ENCODE results near the gene UBE2S. TPM values are rescaled to one million over a fixed set of nuclear protein-coding genes. Genes with fewer than 3 reads are reported as not detected.
"Not testable (repeated sequence)": the region's sequence is repeated elsewhere in the genome, so short reads cannot be mapped to it uniquely, and the experiment has no call there.

The UBE2S gene
- 369 and 378 TPM in 2 replicates for total RNA-seq (2014; rRNA removed; shearing (Covaris generic))
- 269 and 270 TPM in 2 replicates for polyA plus RNA-seq (2014; cell fraction: nucleus; rRNA removed)

DNA sequence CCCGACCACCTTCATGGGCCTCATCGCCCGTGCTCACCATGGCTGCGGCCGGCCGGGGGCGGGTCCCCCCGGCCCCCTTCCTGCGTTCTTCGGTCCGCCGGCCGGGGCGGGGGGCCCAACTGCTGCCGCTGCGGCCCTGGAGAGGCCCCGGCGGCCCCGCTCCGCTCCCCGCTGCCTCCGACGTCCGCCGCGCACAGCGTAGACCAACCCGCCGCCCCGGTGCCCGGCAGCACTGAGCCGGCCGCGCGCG, at the start of gene UBE2S:
Gene UBE2S (minus strand): TSS at position 239 of the 250 bp plus-strand sequence. CDS start 199 bp downstream, at position 40.
- DNase-seq (ENCODE audit: extremely low read depth, low read depth): not testable (repeated sequence)

DNA sequence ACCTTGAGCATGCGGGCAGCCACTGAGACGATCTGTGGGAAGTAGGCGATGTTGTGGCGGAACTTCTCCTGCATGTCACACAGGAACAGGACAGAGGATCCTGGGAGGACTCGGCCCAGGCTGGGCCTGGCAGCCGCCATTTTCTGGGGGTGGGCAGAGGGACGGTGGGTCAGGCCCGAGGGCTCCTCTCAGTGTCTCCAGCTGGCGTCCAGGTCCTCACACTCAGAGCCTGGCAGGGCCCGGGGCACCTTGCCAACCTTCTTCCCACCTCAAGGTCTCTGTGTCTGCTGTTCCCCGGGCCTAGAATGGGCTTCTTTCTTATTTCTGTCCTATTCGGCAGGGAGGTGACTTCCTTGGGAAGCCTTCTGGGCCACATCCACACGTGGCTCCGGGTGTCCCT, 48.8 kb upstream of the UBE2S start:
- no peak for DNase-seq (ENCODE audit: extremely low read depth, low read depth)

GRCh38 chr19:55455576-55456235, 48.1 kb upstream of the UBE2S start:
- DNase-seq (ENCODE audit: extremely low read depth, low read depth): no peak

DNA sequence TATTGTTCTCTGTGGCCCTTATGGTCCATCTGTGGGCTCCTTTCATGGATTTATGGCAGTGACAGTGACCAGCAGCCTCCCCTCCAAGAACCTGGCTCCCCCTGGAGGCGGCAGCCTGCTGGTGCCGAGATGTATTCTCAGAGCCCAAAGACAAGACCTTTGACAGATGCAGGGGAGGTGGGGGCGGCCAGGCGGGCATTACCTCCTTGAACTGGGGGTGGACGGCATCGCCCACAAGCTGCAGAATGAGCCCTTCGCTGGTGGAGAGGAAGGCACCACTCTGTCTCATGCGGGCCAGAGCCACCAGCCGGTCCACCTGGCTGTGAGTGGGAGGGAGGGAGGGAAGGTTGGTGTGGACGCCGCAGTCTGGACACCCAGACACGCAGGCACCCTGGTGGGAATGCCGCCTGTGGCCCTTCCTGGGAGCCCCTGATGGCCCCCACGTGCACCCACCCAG, 47.2 kb upstream of the UBE2S start:
- DNase-seq (ENCODE audit: extremely low read depth, low read depth): peak; percentile 40

DNA sequence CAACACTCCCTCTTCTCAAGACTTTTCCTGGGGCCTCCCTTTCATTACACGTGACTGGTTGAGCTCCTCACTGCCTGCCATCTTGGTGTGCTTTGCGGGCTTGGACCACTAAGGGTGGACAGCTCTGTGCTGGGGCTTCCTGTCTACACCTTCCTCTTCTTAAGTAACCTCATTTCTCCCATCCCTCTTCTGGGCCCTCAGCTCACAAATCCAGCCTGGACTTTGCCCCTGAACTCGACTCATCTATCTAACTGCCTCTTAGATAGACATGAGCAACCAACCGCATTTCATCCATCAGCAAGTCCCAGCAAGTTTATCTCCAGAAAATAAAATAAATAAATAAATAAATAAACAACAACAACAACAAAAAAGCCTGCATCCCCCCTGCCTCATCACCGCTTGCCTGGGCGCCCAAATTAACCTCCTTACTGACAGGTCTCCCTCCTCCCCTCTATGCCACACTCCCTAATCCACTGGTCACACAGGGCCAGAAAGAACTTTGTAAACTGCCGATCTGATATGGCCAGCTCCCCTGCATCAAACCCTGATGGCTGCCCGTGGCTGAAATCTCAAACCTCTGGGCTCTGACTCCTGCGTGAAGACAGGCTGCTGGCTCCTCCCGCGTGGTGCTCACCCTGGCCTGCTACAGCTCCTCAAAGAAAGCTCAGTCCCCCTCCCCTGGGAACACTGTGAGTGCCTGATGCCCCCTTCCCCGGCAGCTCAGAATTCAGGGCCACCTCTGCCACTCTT, 46.1 kb upstream of the UBE2S start:
- no peak for DNase-seq (ENCODE audit: extremely low read depth, low read depth)

- DNase-seq (ENCODE audit: extremely low read depth, low read depth): peak; percentile 7
Measured at GRCh38 chr19:55452749-55453346, 45.3 kb upstream of the UBE2S start.

- DNase-seq (ENCODE audit: extremely low read depth, low read depth): no peak
Measured at GRCh38 chr19:55451965-55452748, 44.6 kb upstream of the UBE2S start.

GRCh38 chr19:55451163-55451964, 43.8 kb upstream of the UBE2S start:
- DNase-seq (ENCODE audit: extremely low read depth, low read depth): no peak

DNA sequence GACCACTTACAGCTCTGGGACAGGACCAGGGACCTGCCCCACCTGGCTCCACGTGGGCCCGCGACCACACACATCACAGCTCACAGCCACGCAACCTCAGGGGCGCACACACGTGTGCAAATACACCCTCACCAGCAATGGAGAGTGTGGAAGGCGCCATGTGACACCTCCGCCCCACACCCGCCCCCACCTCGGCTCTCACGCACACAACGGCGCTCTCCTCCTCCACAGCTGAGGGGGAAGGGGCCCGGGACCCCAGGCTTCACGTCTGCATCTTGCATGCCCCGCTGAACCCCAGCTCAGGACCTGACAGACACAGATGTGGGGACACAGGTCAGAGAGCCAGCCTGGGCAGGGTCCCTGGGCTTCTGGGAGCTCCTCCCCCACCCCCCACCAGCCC, 41.9 kb upstream of the UBE2S start:
- no peak for DNase-seq (ENCODE audit: extremely low read depth, low read depth)

GRCh38 chr19:55448175-55448490, 40.5 kb upstream of the UBE2S start:
- DNase-seq (ENCODE audit: extremely low read depth, low read depth): not testable (repeated sequence)

DNA sequence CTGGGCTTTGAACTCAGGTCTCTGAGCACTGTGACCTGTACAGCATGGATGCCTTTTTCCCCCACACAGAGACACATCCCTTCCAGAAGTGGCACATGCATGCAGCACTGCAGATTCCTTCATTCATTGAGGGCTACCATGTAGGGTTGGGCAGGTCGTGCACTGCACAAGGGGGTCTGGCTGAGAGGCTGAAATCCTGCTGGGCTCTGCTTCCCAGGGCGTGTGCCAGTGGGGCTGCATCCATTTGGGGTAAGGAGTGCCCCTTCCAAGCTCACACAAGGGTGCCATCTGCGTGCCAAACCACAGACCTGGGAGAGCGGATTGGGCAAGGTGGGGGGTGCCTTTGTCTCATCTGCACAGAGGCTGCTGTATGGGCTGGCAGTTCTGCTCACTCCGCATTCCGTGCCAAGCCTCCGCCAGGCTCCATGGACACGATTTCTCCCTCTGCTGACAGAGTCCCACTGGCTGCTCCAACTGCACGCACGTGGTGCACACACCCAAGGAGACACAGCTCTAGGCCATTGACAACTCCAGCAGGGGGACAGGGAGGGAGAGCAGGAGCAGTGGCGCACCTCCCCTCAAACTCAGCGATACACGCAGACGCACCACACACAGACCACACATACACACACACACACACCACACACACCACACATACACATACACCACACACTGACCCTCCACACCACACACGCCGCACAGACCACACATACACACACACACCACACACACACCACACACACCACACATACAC, 40.0 kb upstream of the UBE2S start:
- peak; percentile 30 for DNase-seq (ENCODE audit: extremely low read depth, low read depth)

GRCh38 chr19:55446060-55446459, 38.5 kb upstream of the UBE2S start:
- DNase-seq (ENCODE audit: extremely low read depth, low read depth): no peak

- DNase-seq (ENCODE audit: extremely low read depth, low read depth): no peak
Measured at GRCh38 chr19:55444646-55445045, 37.1 kb upstream of the UBE2S start.

DNA sequence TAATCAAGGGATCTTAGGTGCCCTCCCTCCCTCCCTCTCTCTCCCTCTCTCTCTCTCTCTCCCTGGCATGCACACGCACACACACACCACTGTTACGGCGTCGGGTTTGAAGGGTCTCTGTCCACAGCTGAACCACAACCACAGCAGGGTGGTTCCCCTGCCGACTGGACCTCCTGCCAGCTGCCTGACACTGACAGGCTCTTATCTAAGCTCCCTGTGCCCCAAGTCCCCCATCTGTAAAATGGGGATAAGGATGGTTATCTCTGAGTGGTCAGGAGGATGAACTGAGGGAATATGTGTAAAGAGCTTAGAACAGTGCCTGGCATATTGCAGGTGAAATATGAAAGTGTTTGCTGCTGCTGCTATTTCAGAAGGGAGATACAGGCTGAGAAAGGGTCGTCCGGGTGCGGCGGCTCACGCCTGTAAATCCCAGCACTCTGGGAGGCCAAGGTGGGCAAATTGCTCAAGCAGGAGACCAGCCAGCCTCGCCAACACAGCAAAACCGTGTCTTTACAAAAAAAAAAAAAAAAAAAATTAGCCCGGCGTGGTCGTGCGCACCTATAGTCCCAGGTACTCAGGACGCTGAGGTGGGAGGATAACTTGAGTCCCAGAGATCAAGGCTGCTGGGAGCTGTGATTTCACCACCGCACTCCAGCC, 36.4 kb upstream of the UBE2S start:
- DNase-seq (ENCODE audit: extremely low read depth, low read depth): no peak

- no peak for DNase-seq (ENCODE audit: extremely low read depth, low read depth)
Measured at GRCh38 chr19:55443045-55443823, 35.6 kb upstream of the UBE2S start, which contains the start of gene SHISA7. Gene SHISA7, minus strand, starts transcription at chr19:55443300. Its CDS starts 437 bp downstream, at chr19:55442863.

- DNase-seq (ENCODE audit: extremely low read depth, low read depth): no peak
Measured at GRCh38 chr19:55442372-55442961, 34.9 kb upstream of the UBE2S start.

GRCh38 chr19:55441692-55442321, 34.2 kb upstream of the UBE2S start:
- DNase-seq (ENCODE audit: extremely low read depth, low read depth): no peak

Measured in NCI-H460 (cell line).